Myocyte (in vitro differentiated cells): ENCODE results near the gene RXRA. TPM values are rescaled to one million over a fixed set of nuclear protein-coding genes. Genes with fewer than 3 reads are reported as not detected.

Experiments
- DNase-seq: peaks from one replicate; pipeline ENCODE4 v3.0.0-alpha.2; 2012; ENCODE audit warnings: low read depth
- total RNA-seq: library from RNA; depleted of rRNA; stranded (reverse); fragments of >200 nt; gene quantifications from 2 replicates; pipeline ENCODE4 v1.2.3, GENCODE V29; 2014

The RXRA gene
- total RNA-seq, 1 donor from 2014 or later: 25.4 TPM

DNA sequence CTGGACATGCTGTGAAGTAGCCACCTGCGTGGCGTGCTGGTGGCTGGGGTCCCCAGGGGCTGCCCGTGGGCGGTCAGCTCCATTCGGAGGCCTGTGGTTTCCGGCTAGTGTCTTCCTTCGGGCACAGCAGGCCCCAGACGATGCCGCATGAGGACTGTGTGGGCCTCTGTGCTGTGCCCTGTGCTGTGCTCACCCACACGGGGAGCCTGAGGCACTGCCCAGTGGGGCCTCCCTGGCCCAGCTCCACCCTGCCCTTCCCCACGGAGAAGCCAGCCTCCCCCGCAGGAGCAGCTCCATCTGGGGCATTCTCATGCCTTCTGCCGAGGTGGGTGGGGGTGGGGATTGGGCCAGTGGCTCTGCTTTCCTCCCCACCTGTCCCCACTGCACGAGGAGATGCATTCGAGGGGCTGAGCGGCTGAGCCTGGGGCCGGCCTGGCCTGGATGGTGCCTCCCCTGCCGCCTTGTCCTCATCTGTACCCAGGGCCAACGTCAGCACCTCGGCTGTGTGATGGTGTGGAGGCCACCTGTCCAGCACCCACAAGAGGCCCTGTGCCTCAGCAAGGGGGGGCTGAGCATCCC, 24.2 kb downstream of the RXRA start:
- no peak for DNase-seq

DNA sequence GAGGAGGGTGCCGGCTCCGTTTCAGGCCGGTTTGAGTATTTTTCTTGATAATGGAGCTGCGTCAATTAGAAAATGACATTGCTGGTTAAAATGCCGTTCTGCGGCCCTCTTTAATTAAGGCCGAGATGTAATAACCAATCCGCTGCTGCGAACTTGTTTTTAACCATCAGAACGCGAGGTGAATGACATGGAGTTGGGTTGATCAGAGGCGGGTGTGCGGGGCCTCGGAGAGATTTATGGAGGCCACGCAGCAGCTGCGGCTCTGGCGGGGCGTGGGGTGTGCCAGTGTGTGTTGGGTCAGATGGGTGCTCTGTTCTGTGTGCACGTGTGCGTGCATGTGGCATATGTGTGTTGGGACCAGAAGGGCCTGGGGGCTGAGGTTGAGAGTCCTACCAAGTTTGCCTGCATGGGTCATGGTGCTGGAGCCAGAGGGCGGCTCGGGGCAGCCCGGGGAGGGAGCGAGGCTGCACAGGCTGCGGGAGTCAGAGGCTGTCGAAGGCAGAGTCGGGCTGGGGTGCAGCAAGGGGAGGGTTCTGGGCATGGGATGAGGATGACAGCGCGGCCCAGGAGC, 25.4 kb downstream of the RXRA start:
- no peak for DNase-seq

DNA sequence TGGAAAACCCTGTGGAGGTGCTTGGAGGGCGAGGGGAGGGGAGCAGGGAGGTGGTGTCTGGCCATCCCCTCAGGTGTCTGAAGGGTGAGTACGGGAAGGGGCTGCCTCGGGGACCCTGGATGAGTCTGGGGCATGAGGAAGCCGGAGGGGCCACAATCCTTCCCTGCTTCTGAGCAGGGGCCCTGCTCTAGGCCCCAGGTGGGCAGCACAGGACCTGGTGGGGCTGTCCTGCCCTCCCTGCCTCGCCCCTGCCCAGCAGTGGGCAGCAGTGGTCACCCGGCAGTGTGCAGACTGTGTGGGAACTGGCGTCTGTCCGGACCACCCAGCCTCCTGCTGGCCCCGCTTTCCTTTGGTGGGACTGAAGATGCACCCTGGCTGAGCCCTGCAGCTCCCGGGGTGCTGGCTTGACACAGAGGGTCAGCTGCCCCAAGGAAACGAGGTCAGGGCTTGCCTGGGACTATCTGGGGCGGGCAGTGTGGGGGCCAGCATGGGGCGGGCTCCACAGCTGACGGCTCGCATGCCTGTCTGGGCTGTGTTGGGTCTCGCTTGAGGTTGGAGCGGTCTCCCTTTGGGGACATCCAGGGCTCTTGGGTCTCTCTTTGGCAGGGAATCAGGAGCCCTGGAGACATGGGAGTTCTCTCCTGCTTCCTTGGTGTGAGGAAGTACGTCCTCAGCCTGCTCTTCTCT, 26.1 kb downstream of the RXRA start:
- DNase-seq: no peak

DNA sequence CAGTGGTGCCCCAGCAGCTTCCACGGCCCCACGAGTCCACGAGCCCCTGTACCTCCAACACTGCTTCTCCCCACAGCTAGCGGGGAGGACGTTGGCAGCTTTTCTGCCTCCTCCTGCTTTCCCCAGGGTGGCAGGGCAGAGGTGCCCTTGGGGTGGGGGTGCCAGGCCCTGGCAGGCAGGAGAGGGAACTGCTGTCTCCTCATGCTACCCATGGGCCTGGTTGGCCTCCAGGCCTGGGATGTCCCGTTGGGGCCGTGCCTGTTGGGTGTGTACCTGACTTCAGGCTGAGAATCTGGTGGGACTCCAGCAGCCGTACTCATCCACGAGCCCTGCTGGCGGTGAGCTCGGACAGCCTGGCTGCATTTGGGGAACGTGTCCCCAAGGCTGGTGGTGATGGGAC, 27.3 kb downstream of the RXRA start:
- DNase-seq: no peak

DNA sequence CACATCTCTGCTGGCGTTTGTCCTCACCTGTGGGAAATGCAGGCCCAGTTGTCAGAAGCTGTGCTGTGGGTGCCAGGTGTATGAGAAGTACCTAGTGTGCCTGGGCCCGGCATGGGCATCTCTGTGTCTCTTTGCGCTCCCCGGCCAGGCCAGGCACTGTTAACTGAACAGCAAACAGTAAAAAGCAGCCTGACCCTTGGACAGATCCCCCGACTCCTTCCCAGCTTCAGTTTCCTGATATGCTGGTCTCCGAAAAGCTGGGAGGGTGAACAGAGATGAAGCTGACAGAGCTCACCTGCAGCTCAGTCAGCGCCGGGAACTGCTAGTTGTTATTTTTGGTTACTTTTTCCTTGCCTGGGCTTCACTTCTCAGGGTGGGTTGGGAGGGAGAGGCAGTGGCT, 28.9 kb downstream of the RXRA start:
- DNase-seq: no peak

DNA sequence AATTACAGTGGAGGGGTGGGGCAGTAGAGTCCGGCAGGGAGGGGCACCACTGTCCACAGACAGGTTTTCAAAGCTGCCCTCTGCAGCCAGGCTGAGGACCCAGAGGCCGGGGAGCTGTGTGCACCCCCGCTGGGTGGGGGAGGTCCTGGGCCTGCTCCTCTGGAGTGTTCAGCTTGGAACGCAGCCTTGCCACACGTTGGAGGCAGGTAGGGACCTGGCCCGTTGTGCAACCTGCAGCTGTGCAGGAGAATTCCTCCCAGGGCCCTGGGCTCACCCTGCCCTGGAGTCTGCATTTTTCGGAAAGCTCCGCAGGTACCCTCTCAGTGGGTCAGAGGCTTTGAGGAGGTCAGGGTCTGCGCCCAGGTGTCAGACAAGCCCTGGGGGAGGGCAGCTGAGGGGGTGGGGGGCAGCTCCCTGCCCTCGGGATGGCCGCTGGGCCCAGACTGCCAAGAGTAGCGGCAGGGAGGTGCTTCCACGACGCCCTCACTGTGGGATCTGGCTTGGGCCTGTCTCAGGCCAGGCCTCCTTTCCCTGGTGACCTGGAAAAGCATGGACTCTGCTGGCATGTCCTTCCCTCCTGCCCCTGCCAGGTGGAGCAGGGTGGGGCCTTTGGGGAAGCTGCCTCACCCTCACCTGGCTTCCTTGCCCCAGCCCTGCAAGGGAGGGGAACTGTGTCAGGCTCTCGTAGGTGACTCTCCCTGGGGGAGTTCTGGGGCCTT, 29.5 kb downstream of the RXRA start:
- DNase-seq: no peak

DNA sequence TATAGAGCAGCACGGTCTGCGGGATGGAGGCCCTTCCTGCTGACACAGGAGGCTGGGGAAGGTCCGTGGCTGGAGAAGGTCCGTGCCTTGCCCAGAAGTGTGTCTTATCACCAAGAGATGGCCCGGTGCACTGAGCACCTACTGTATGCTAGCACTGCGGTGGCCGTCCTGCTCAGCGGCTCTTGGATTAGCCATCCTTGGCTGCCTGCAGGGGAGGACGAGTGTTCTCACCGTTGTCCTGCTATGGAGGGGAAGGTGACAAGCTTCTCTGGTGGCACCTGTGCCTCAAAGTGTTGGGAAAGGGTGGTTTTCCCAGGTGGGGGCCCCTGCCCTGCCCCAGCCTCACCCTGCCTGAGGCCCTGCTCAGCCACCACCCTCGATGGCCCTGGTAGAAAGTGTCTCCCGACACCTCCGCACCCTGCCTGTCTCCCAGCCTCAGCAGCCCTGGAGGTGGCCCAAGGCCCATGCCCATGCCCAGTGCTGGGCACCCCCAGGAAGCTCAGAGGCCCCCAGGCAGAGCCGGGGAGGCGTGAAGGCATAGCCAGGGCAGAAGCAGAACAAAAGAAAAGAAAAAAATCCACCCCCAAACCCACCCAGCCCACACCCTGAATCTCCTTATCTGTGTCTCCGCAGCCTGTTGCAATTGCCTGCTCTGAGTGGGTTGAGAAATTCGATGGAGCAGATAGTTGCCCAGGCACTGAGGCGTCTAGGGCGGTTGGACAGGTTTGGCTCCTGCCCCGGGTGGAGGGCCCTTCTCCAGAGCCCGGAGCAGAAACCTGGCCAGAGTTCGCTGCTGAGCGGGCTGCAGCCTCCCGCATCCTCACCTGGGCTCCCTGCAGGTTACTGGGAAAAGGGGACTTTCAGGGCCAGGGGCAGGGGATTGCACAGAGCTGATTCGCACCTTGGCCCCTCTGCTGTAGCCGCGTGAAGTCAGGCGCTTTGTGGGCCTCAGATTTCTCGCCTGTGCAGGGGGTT, 30.5 kb downstream of the RXRA start:
- no peak for DNase-seq

DNA sequence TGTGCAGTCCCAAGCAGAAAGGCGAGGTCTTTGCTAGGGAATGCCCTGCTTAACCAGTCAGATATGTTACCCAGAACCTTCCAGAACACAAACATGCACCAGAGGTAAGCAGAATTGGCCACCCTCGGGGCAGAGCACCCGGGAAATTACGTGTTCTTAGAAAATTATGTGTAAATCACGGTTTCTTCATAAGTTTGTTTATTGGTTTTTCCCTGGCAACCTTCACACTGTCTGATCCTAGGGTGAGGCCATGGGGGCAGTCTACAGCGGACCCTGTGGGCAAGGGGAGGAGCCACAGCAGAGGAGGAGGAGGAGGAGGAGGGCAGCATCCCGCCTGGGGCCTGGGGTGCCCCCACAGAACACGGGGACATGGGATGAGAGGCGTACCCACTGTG, 31.4 kb downstream of the RXRA start:
- no peak for DNase-seq

DNA sequence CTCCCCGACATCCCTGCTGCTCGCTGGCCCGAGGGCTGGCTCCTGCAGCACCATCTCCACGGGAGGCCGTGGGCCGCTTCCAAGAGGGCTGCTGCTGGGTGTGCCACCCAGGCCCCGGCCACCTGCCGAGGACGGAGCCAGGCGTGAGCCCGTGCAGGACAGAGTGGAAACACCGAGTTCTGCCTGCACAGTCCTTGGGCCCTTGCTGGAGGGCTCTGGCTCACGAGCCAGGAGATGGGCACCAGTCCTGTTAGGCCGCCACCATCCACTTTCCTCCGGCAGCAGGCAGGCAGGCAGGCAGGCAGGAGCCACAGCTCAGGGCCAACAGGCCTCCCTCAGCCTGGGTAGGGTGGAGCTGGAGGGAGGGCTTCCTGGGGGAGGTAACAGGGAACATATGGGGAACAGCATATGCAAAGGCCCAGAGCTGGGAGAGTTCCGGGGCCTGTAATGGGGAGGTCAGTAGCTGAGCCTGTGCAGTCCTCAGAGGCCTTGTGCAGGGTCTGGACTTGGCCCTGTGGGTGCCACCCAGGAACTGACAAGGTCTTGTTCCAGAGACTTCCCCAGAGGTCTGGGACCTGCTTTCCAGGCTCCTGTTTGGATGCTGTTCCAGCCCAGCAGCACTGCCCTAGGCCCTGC, 31.9 kb downstream of the RXRA start:
- DNase-seq: no peak

DNA sequence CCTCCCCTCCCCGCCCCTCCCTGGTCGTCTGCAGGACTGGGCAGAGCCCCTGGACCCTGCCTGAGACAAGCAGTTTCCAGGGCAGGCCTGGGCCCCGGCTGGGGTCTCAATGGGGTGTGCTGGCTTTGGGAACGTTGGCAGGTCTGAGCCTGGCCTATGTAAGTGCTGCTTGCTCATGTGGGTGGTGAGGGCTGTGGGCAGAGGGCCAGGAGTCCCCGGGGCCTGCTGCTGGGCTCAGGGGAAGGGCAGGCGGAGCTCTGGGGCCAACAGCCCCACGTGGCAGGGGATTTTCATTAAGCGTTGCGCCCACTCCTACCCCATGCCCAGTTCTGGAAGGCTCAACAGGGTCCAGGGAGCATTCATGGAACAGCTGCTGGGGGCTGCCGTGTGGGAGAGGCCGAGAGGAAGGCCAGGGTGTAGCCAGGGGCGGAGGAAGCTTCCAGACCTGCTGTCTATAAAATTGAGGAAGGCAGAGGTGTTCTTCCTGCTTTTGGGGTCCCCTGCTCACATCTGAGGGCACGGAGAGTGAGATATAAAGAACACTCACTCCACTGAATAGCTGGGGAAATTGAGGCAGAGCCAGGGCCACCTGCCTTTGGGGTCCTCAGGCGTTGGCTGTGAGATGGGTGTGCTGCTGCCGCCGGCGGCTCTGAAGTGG, 32.5 kb downstream of the RXRA start:
- no peak for DNase-seq

DNA sequence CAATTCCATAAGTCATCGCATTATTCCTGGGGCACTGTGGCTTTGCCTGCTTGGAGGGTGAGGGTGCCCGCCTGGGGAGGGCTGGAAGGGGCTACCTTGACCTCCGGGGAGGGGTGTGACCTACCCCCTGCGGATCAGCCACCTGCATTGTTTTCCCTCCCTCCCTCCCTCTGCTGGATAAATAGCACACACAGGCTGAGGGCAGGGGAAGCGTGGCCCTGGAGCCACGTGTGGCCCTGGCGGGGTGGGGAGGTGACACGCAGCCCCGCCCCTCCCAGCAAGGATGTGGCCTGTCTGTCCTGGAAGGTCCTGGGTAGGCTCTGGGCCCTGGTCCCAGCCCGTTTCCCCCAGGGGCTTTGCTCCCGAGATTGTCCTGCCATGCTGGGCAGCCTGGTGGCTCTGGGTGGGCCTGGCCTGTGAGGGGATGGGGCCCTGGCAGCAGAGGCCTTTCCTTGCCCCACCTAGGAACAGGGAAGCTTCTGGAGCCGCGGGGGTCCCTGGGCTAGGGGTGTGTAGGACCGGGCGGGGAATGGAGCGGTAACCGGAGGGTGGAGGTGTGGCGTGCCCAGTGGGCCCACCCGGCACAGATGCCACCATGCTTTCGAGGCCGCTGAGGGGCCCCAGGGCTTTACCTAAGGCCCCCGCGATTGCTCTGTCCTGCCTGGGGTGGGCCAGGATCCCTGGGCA, 33.4 kb downstream of the RXRA start:
- no peak for DNase-seq

DNA sequence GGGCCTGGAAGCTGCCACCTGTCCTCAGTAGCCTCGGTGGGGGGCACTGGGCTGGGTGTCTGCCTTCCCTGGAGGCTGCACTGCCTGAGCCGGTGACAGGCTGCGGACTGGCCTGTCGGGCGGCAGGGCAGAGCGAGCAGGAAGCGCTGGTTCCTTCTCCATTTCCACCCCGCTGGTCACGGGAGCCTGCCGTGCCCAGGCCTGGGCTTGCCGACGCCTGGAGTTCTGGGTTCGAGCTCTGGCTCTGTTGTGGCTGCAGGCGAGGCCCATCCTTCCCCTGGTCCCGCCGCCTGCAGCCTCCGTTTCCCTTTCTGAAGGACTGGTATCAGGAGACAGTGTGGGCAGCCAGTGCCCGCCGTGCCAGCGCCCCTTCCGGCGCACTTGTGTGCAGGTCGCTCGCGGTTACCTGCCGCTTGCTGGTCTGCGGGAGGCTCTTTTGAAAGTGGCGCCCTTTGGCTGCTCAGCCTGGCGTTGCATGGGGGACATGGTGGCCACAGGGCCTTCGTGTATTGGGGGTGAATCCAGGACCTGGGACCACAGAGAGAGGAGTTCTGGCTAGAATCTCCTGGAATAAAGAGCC, 34.0 kb downstream of the RXRA start:
- no peak for DNase-seq

DNA sequence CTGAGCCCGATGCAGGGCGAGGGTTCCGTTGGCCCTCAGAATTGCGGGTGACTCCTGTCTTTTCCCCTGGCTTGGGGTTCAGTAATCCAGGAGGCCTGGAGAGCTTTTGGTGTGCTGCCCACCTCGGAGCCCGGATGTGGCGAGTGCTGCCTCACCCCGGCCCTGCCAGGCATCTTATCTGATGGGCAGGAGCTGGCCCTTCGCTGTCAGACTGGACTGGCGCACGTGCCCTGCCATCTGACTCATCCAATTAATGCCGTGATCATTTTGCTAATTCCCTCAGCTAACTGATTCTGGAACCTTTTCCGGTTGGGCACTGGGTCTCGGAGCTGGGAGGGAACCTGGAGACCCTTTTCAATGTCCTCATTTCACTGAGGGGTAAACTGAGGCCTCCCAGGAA, 34.6 kb downstream of the RXRA start:
- DNase-seq: no peak

DNA sequence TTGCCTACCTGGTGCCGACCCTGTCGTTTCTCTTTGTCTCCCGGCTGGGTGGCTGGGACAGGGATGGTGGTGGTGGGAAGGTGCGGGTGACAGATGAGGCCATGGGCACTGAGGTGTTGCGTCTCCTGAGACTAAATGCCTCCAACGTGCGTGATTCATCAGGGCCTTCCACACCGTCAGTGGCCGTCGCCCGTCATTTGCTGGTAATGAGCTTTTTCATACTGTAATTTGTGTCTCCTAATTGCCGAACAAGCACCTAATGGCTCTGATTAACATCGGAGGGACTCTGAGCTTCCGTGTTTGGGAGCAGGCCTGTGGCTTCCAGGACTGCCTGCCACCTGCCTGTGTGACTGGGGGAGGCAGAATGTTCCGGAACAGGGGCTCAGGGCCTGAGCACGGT, 35.2 kb downstream of the RXRA start:
- DNase-seq: no peak

DNA sequence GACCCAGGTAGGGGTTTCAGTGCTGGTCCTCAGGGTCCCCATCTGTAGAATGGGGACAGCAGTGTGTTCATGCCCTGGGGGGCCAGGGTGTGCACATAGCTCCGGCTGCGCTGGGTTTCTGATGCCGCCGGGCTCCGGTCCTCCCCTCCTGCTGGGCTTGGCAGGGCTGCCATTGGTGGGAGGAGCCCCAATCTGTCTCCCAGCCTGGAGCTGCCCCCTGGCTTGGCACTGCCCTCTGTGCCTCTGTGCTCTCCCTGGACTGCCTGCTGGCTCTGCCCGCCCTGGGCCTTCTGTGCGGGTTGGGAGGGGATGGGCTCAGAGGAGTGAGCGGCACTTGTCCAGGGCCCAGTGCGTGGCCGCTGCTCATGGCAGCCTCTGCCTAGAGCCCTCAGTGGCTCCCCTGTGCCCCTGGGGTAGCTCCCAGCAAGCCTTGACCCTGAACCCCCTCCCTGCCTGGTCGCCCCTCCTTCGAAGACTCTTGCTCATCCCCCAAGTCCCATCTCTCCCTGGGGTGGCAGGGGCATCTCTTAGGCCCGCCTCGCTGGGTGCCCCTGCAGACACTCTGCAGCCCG, 35.7 kb downstream of the RXRA start:
- no peak for DNase-seq

DNA sequence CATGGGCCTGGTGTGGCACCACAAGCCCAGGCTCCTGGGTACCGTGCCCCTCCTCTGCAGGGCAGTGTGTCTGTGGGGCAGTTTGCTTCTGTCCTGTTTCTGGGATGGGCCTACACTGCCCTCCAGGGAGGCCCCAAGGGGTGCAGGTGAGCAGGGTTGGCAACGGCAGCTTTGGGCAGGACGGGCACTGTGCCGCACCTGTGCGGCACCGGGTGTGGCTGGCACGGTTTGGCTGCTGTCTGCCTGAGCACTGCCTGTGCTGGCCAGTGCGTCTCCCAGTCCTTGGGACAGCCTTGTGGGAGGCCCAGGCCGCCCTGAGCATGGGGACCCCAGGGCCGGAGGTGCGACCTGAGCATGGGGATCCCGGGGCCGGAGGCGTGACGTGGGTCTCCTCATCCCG, 37.2 kb downstream of the RXRA start:
- DNase-seq: no peak

DNA sequence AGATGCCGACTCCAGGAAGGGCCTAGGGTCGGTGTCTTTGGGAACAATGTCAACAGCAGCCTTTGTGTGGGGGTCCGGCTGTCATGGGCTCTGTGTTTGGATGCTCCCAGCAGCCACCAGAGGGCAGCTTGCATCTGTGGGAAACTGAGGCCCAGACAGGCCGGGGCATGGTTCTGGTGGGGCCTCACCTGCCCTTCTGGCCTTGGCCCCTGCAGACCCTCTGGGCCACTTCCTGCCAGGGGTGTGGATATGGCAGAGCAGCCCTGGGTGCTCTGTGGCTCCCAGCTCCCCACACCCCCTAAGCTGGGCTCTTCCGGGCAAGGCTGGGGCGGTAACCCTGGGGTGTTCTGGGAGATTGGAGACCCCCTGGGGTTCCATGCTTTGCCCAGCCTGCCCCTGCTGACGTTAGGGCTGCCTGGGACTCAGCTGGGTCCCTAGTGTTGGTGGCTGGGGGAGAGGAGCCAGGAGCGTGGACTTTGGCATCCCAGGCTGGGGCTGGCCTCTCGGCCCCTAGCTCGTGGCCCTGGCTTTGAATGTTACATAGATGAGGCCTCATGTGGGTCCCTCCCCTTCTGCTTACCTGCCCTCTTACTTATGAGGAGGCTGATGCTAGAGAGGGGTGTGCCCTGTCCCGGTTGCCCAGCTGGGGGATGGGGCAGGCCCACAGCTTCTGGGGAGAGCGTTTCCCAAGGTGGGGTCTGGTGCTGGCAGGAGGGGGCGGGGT, 38.3 kb downstream of the RXRA start:
- DNase-seq: no peak

DNA sequence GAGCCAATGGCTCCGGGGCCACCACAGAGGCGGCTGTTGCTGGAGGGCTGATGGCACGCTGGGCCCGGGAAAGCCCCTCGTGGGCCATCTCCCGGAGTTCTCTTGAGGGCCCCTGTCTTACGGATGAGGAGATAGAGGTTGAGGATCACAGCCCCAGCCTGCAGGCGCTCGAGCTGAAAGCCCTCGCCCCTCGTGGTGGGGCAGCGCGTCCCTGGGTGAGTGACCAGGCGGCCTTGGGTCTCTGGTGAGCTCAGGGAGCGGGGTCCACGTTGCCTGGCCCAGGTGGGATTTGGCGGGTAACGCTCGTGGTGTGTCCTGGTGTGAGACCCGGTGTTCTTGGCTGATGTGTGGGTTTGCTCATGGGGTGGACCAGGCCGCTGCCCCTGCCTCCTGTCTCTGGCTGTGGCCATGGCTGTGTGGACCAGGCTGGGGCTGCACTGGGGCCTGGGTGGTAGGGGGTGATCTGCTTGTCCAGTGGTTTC, 38.9 kb downstream of the RXRA start:
- DNase-seq: no peak
